ENCODE results near the gene TBC1D22A. TPM values are rescaled to one million over a fixed set of nuclear protein-coding genes. Genes with fewer than 3 reads are reported as not detected.

Gene TBC1D22A
- polyA plus RNA-seq, 1 donor (not counting 4 experiments of a cell fraction or from before 2014, with no cell fraction given), result 20.9 TPM

GRCh38 chr22:47134222-47134621, 371.8 kb downstream of the TBC1D22A start:
- H3K9me1 ChIP-seq (ENCODE audit: control insufficient read depth, extremely low read depth, insufficient read depth, low read length), result no peaks in the 10 kb centered on the region
- no peaks in the 10 kb centered on the region for H3K79me2 ChIP-seq (ENCODE audit: control insufficient read depth, insufficient read depth, low read length)
- H3K4me1 ChIP-seq (ENCODE audit: control insufficient read depth, extremely low read depth, insufficient read depth, low read length), result peaks cover 13% of the 10 kb centered on the region
- H4K20me1 ChIP-seq (ENCODE audit: control insufficient read depth, extremely low read depth, insufficient read depth, low read length), result no peaks in the 10 kb centered on the region
- no peaks in the 10 kb centered on the region for H3K9me3 ChIP-seq (ENCODE audit: control insufficient read depth, low read depth, low read length)
- dilution Hi-C loops (cut with MboI; ENCODE audit: extremely low pct_ligation_motif_present, low sequenced_read_pairs), result no loop called here
- FAIRE-seq (no peak), DNase-seq (ENCODE audit: low read depth, low spot score) (no peak)
- H3K27me3 ChIP-seq (ENCODE audit: control insufficient read depth, extremely low read depth, insufficient read depth, low read length), result no peaks in the 10 kb centered on the region
- H3K27ac ChIP-seq (ENCODE audit: control insufficient read depth, insufficient read depth, low read length), result no peak overlapping the region
- H2AFZ ChIP-seq (ENCODE audit: control insufficient read depth, low read length), result no peak overlapping the region
- TF ChIP-seq, protein P1, sequence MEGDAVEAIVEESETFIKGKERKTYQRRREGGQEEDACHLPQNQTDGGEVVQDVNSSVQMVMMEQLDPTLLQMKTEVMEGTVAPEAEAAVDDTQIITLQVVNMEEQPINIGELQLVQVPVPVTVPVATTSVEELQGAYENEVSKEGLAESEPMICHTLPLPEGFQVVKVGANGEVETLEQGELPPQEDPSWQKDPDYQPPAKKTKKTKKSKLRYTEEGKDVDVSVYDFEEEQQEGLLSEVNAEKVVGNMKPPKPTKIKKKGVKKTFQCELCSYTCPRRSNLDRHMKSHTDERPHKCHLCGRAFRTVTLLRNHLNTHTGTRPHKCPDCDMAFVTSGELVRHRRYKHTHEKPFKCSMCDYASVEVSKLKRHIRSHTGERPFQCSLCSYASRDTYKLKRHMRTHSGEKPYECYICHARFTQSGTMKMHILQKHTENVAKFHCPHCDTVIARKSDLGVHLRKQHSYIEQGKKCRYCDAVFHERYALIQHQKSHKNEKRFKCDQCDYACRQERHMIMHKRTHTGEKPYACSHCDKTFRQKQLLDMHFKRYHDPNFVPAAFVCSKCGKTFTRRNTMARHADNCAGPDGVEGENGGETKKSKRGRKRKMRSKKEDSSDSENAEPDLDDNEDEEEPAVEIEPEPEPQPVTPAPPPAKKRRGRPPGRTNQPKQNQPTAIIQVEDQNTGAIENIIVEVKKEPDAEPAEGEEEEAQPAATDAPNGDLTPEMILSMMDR (optimal IDR thresholded peaks at IDR 0.05 in 1 of 3, IDR thresholded peaks at IDR 0.05 in 1 of 3, conservative IDR thresholded peaks at IDR 0.05 in 1 of 3; ENCODE audit: extremely low read depth in 1 of 3, insufficient read depth in 2 of 3, low read length in 3 of 3), result no peak
- TF ChIP-seq EZH2 (IDR thresholded peaks at IDR 0.05; ENCODE audit: low read length), result no peak
- H3K4me3 ChIP-seq (ENCODE audit: control insufficient read depth in 2 of 3, extremely low read depth in 1 of 3, insufficient read depth in 2 of 3, low read depth in 1 of 3, low read length in 3 of 3), result no peak overlapping the region
- no peak overlapping the region for H3K9ac ChIP-seq (ENCODE audit: control insufficient read depth, extremely low read depth, insufficient read depth, low read length)
- H3K36me3 ChIP-seq (ENCODE audit: control insufficient read depth in 2 of 2, extremely low read depth in 1 of 2, insufficient read depth in 2 of 2, low read length in 2 of 2), result no peaks in the 10 kb centered on the region
- no peak overlapping the region for H3K4me2 ChIP-seq (ENCODE audit: control insufficient read depth, extremely low read depth, insufficient read depth, low read depth, low read length)

GRCh38 chr22:47135338-47135737, 372.9 kb downstream of the TBC1D22A start:
- no peak overlapping the region for H3K4me3 ChIP-seq (ENCODE audit: control insufficient read depth in 2 of 3, extremely low read depth in 1 of 3, insufficient read depth in 2 of 3, low read depth in 1 of 3, low read length in 3 of 3)
- H2AFZ ChIP-seq (ENCODE audit: control insufficient read depth, low read length), result no peak overlapping the region
- H3K36me3 ChIP-seq (ENCODE audit: control insufficient read depth in 2 of 2, extremely low read depth in 1 of 2, insufficient read depth in 2 of 2, low read length in 2 of 2), result no peaks in the 10 kb centered on the region
- dilution Hi-C loops (cut with MboI; ENCODE audit: extremely low pct_ligation_motif_present, low sequenced_read_pairs), result no loop called here
- no peaks in the 10 kb centered on the region for H3K27me3 ChIP-seq (ENCODE audit: control insufficient read depth, extremely low read depth, insufficient read depth, low read length)
- H3K27ac ChIP-seq (ENCODE audit: control insufficient read depth, insufficient read depth, low read length), result no peak overlapping the region
- no peaks in the 10 kb centered on the region for H3K79me2 ChIP-seq (ENCODE audit: control insufficient read depth, insufficient read depth, low read length)
- no peak overlapping the region for H3K9ac ChIP-seq (ENCODE audit: control insufficient read depth, extremely low read depth, insufficient read depth, low read length)
- no peak overlapping the region for H3K4me2 ChIP-seq (ENCODE audit: control insufficient read depth, extremely low read depth, insufficient read depth, low read depth, low read length)
- H3K9me1 ChIP-seq (ENCODE audit: control insufficient read depth, extremely low read depth, insufficient read depth, low read length), result no peaks in the 10 kb centered on the region
- H4K20me1 ChIP-seq (ENCODE audit: control insufficient read depth, extremely low read depth, insufficient read depth, low read length), result no peaks in the 10 kb centered on the region
- FAIRE-seq, result no peak
- H3K4me1 ChIP-seq (ENCODE audit: control insufficient read depth, extremely low read depth, insufficient read depth, low read length), result peaks cover 3% of the 10 kb centered on the region
- no peak for DNase-seq (ENCODE audit: low read depth, low spot score)
- H3K9me3 ChIP-seq (ENCODE audit: control insufficient read depth, low read depth, low read length), result no peaks in the 10 kb centered on the region
- no peak for TF ChIP-seq EZH2 (IDR thresholded peaks at IDR 0.05; ENCODE audit: low read length)
- TF ChIP-seq, protein P1 (optimal IDR thresholded peaks at IDR 0.05 in 1 of 3, IDR thresholded peaks at IDR 0.05 in 1 of 3, conservative IDR thresholded peaks at IDR 0.05 in 1 of 3; ENCODE audit: extremely low read depth in 1 of 3, insufficient read depth in 2 of 3, low read length in 3 of 3), result no peak

Data from keratinocyte (primary cell).